ENCODE results near the gene CMSS1.

CMSS1 gene

DNA sequence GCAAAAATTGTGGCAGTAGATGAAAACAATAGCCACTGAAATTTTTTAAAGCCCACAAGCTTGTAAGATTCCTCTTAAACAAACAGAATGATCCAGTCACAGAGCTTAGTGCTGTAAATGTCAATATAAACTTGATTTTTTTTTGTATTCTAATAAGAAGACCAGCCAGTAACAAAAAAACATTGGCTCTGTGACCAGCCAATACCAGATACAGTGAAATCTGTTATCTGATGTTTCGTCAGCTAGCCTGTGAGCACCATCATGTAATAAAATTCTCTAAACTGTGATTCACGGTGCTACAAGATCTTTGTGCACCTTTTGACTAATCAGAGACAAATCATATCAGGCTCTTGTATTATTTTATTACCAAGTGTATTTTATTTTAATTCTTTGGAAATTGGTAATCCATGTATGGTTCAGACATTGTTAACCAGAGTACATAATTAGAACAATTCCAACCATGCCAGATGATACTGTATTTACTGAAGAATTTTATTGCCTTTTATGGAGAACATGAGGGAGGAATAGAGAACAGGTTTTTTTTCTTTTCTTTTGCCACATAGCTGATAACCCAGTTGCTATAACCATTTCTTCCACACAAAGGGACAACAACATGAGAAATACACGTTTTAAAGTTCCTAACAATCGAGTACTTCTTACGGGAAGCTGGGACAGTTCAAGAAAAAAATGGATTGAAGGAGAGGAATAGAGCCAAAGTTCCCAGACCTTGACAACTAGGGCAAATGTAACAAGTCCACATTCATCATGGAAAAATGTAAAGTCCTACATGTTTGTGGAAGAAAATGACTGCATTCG, 224.7 kb downstream of the CMSS1 start:
- in situ Hi-C loops (cut with MboI; ENCODE audit: low sequenced_read_pairs), result no loop called here

DNA sequence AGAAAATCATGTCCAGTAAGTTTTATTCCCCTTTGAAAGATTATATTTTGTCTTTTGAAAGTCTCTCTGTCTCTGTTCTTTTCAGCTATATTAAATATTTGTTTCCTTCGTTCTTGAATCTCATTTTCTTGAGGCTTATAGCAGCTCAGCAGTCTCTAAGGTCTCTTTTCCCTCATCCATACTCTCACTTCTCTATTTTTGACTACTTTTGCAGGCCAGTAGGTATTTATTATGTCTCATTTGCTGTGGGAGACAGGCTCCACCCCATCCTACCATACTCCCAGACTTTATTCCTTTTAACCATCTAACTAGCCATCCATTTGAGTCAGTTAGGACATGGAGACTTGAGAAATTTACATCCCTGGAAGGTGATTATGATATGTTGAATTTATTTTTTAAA, 225.6 kb downstream of the CMSS1 start:
- in situ Hi-C loops (cut with MboI; ENCODE audit: low sequenced_read_pairs), result no loop called here

DNA sequence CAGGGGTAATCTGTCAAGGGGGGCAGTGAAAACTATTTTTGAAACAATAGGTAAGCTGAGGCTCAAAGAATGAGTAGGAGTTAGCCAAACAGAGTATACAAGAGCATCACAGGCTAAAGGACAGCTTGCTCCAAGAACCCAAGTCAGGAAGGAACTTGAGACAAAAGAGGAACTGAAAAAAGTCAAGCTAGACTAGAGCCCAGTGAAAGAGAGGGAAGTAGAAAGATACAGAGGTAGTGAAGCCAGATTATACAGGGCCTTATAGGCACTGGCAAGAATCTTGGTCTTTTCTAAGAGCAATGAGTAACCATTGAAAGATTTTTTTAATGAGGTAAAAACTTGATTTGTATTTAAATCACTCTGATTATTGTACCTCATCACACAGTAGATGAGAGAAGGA, 226.7 kb downstream of the CMSS1 start:
- in situ Hi-C loops (cut with MboI; ENCODE audit: low sequenced_read_pairs), result no loop called here

DNA sequence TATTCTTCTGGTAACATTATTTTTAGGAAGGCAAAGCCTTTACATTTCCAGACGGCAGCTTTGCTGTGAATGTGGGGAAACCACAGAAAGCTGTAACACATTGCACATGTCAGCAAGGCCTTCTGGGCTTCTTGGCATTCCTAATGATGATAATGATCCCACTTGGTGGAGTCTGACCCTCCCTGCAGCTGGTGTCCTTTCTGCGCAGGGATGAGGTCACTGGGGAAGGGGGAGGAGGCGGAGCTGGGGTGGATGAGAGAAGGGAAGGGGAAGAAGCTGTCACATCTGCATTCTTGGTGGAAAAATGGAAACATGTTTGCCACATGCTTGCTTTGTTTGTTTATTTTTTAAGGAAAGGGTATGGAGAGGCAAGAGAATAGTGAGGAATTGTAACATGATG, 228.0 kb downstream of the CMSS1 start:
- in situ Hi-C loops (cut with MboI; ENCODE audit: low sequenced_read_pairs), result no loop called here

DNA sequence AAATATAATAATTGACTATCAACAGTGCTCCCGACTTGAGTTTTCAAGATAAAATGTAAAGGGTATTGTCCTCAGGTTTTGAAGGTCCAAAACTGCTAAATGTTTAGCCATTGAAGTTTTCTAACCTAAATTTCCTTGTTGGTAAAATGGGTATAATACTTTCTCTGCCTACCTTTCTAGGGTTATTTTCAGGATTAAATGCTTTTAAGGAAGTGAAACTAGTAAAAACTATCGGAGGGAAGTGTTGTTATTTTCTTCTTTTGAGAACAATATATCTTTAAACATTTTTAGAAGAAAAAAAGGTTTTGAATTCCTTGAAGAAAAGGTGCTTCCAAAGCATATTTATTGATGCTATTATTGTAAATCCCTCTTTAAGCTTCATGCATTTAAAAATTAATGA, 229.3 kb downstream of the CMSS1 start:
- in situ Hi-C loops (cut with MboI; ENCODE audit: low sequenced_read_pairs), result no loop called here

DNA sequence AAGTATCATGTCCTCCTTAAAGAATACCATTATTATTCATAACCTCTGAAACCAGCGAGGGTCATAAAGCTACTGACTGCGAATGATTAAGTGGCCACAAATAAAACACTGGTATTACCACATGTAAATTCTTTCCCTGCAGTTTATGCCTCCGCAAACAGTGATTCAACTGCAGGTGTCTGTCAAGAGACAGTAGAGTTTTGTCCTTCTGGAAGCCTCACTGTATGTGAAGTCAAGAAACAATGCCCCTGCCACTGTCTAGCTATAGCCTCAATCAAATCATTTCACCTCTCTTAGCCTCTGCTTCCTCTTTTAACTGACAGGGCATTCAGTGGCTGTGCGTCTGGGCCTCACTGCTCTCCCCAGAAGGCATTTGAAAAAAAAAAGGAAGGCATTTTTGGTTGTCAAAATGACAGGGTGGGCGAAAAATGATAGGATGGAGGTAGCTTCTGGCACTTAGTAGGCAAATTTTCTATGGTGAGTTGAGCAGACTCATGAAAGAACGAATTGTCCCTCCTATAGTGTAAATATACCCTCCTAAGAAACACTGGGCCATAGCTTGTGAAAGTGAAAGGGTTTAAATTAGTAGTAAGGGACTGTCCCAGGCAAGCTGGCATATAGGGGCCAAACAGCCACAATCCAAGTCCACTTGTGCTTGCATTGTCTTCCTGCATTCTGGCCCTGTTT, 229.9 kb downstream of the CMSS1 start:
- in situ Hi-C loops (cut with MboI; ENCODE audit: low sequenced_read_pairs), result no loop called here

DNA sequence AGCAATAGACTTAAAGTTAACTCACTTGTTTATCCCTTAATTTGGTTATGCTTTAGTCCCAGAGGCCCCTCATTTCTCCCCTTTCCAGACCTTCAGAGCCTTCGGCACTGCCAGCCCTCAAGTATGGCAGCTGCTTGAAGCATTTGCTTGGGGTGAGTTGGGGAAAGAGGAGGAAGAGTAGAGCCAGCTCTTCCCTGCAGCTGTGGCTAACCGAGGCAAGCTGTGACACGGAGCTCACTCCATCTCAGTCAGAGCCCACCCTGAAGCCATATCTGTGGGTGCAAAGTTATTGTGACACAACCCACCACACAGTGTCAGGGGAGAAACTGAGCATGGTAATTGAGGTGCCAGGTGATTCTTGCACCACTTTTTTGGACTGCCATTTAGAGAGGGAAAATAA, 230.6 kb downstream of the CMSS1 start:
- in situ Hi-C loops (cut with MboI; ENCODE audit: low sequenced_read_pairs), result no loop called here

DNA sequence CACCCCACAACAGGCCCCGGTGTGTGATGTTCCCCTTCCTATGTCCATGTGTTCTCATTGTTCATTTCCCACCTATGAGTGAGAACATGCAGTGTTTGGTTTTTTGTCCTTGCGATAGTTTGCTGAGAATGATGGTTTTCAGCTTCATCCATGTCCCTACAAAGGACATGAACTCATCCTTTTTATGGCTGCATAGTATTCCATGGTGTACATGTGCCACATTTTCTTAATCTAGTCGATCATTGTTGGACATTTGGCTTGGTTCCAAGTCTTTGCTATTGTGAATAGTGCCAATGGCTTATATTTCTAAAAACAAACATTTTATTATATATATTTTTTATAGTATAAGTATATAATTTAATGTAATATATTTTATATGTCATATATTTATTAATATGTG, 233.9 kb downstream of the CMSS1 start:
- in situ Hi-C loops (cut with MboI; ENCODE audit: low sequenced_read_pairs), result loop anchor here (25.0 kb wide), 1 partner anchor 214 kb away; no protein-coding TSS in a partner anchor

DNA sequence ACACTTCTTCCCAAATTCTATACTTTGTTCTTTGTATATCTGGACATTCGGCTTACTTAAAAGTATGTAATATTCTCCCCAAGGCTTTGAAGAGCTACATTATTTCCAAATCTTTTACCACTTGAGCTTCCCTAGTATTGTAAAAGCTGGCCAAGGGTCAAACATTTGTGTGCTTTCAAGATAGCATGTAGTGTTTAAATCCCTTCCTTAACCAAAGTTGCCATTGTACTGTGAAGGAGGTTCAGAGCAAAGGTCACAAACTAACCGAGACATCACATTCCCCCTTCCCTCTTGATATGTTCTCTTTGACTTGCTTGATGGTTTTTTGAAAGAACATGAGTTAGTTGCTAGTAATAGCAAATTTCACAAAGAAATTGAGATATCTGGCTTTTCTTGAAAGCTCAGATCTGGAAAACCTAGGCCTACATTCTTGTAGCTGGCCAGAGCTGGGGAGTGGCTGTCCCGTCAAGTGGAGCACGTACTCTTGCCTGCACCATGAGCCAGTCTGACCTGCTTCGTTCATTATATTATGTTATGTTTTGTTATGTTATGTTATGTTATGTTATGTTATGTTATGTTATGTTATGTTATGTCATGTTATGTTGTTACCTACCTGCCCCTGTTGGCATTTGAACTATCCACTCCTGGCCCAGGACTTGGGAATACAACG, 236.4 kb downstream of the CMSS1 start:
- in situ Hi-C loops (cut with MboI; ENCODE audit: low sequenced_read_pairs), result loop anchor here (25.0 kb wide), 1 partner anchor 217 kb away; no protein-coding TSS in a partner anchor

DNA sequence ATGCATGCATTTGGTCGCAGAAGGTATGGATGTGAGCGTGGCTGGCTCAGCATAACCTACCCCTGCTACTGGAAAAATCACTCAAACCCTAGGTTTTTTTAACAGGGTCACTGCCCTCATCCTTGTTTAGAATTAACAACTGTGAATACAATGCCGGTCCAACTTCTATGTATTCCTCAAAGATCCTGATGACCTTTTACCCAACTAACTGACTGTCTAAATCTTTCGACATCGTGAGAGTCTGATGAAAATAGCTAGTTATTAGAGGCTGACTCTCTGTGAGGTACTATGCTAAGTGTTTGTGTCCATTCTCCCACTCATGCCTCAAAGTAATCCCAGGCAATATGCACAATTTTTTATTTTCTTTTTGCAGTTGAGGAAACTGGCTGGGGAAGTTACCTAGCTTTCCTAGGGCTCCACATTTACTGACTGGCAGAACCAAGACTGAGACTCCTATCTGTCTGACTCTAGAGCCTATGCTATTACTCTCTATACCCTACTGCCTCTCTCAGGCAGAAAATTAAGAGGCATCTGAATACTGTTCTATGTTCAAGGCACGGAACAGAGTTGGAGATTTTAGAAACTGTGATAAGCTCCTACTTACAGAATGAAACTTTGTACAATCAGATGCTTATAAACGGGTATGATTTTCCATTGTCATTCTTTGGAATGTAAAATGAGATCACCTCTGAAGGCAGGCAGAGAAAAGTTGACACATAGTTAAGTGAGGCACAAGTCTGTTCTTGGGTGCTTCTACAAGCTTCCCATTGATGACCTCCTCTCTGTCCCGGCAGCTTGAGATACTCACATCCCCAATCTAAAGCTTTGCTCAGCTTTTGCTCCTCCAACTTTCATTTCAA, 240.3 kb downstream of the CMSS1 start:
- in situ Hi-C loops (cut with MboI; ENCODE audit: low sequenced_read_pairs), result loop anchor here (25.0 kb wide), 1 partner anchor 221 kb away; no protein-coding TSS in a partner anchor

DNA sequence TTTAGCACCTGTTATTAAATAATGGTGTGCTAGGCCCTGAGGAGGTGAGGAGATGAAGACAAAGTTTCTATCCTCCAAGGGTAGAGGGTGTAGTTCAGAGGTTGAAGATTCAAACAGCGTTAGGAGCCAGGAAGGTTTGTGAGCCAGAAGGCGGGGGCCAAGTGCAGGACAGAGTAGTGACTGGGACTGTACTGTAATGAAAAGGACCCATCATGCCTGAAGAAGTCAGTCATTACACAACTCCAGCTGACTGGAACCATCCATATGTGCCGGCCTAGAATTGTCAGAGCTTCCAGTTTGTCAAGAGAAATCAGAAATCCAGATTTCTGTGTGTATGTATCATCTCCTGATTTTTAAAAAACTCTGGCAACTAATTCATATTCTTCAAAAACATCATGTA, 241.8 kb downstream of the CMSS1 start:
- in situ Hi-C loops (cut with MboI; ENCODE audit: low sequenced_read_pairs), result loop anchor here (25.0 kb wide), 1 partner anchor 222 kb away; no protein-coding TSS in a partner anchor

DNA sequence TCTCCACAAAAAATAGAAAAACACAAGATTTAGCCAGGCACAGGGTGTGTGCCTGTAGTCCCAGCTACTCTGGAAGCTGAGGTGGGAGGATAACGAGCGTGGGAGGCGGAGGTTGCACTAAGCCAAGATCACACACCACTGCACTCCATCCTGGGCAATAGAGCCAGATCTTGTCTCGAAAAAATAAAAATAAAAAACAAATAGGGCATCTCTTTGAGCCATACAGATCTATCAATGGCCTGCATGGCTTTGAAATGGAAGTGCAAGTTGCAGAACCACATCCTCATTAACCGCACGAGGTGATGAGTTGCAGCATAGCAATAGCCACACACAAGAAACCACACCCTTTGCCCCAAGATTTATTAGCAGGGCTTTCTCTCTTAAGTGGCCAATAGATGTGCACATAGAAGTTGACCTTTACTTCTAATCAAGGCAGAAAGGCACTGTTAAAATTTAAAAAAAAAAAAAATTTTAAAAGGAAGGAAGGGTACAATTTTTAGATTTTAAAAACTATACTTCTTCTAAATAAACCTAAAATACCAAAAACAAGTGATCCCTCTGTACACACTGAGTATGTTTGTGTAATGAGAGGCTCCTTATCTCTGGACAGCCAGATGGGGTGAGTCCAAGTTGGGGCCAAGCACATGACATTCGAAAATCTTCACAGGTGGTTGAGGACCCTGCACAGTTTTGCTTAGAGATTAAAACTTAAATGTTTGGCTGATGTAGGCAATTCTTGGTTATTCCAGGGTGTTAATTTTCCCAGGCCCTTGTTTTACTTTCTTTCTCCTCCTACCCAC, 243.2 kb downstream of the CMSS1 start:
- in situ Hi-C loops (cut with MboI; ENCODE audit: low sequenced_read_pairs), result loop anchor here (25.0 kb wide), 1 partner anchor 224 kb away; no protein-coding TSS in a partner anchor

DNA sequence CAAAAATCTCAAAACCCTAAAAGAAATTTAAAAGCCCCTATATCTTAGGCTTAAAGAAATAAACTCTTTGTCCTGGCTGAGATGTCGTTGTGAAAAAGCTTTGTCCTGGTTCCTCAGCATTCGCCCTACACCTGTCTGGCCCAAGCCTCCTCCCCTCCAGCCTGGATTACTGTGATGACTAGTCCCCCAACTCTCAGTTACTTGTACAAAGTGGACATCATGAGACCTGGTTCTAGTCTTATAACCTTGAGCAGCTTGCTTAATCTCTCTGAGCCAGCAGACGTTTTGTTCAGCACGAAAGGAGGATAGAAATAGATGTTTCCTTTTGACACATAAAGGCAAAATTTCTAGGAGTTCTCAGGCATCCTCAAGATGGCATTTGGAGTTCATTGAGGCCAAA, 245.0 kb downstream of the CMSS1 start:
- in situ Hi-C loops (cut with MboI; ENCODE audit: low sequenced_read_pairs), result loop anchor here (25.0 kb wide), 1 partner anchor 225 kb away; no protein-coding TSS in a partner anchor

DNA sequence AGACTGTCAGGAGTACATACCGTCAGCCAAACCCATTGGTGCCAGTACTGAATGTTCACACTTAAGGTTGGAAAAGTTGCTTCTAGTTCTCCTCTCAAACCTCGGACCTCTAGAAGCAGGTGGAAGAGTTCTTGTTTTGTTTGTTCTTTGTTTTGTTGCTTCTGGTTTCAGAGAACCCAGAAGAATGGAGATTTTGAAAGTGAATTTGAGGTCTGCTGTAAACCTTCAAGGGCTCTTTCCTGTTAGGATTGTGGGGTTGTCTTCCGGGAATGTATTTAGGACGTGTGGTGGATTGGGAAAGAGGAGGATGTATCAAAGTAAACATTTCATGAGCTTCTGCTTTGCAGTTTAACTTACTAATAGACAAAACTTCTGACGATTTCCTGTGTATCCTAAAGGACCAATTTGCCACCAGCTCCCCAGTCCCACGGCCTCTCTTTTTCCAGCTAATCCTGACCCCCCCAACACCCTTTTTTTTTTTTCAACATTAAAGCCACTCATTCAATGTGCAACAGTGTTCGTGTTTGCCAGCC, 246.3 kb downstream of the CMSS1 start:
- in situ Hi-C loops (cut with MboI; ENCODE audit: low sequenced_read_pairs), result loop anchor here (25.0 kb wide), 1 partner anchor 227 kb away; no protein-coding TSS in a partner anchor

DNA sequence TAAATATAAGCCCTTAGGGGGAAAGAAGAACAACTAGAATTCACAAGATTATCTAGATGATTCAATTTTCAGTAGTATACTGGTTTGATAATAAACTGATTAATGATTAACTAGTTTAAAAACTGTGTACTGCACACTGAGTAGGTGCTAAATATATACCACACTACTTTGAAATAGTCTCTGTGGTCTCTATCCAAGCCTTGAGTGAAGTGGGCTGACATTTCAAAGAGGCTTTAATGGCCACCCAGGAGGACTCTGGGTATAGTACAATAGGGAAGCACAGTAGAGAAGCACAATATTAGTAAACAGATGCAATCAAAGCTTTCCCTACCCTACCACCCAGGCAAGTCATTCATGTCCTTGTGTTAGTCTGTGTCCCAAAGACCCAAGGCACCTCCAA, 249.9 kb downstream of the CMSS1 start:
- in situ Hi-C loops (cut with MboI; ENCODE audit: low sequenced_read_pairs), result loop anchor here (25.0 kb wide), 1 partner anchor 230 kb away; no protein-coding TSS in a partner anchor

DNA sequence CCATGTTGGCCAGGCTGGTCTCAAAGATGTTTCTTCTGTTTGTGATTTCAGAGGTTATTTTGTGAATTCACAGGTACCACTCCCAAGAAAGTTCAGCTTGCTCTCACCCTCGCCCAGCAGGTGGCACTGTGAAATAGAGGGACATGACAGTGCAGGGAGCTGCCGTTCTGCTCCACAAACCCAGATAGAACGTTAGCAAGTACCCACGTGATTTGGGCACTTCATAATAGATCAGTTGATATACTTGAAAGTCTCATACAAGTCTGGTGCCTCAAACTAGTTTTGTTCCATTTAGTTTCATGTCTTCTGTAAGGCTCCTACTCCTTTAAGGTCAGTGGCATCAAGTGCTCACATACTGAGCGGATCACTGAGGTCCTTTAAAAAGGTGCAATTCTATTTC, 251.2 kb downstream of the CMSS1 start:
- in situ Hi-C loops (cut with MboI; ENCODE audit: low sequenced_read_pairs), result loop anchor here (25.0 kb wide), 1 partner anchor 232 kb away; no protein-coding TSS in a partner anchor

DNA sequence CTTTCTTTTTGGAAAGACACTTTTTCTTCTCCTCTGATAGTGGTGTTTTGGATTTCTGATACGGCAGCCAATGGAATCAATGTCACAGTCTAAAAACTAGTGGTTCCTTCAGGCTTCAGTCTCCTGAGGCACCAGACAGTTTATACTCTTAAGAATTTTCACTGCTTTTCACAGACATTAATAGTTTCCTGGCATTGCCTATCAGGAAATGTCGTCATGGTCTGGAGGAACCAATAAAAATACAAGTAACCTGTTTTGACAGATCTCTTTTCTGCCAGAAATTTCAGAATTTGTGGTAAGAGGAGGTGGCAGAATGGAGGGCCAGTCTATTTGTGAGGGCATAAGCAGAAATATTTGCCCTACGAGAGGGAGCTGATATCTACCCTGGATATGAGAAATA, 251.8 kb downstream of the CMSS1 start:
- in situ Hi-C loops (cut with MboI; ENCODE audit: low sequenced_read_pairs), result loop anchor here (25.0 kb wide), 1 partner anchor 232 kb away; no protein-coding TSS in a partner anchor

DNA sequence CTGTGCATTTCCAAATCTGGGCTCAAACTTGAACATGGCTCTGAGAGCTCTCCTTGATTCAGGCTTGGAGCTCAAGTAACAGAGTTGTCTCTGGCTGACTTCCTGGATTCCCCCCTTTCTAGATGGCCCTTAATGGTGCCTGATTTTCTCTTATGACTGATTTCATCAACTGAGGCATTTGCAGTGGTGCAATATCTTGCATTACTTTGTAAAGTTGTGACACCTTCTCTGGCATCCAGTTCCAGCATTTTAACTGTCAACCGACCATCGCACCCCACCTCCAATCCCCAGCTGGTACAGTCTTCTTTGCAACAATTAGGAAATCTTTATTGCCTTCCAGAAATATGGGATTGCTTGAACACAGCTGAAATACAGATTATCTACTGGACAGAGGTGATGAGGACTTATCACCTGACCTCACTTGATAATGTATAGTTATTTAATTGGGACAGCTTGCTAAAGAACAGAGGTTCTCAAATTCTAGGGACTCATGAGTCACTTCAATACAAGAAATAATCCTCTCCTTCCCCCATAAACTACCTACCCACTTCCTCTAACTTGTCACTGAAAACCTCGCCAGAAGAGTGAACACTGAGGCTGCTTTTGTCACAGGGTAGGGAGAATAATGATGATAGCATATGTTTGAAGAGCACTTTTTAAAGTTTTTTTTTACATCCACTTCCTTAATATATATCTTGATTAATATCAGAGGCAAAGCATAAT, 254.8 kb downstream of the CMSS1 start:
- in situ Hi-C loops (cut with MboI; ENCODE audit: low sequenced_read_pairs), result loop anchor here (25.0 kb wide), 1 partner anchor 235 kb away; no protein-coding TSS in a partner anchor

Data from HL-60/S4 treated with phorbol 12-myristate 13-acetate at 8.2 ng/mL for 4 days and 3 days (cell line).